Sigmoid colon (tissue), 4 donors: Measurements from ENCODE around the gene MARCHF5.

Experiments used
- CTCF ChIP-seq, 4 experiments: fragments of 450-650 bp in 3 of 4; fragments of 200-600 bp in 1 of 4; IDR thresholded peaks; one replicate each; pipeline ENCODE4 v1.5.1; 2016 to 2019; ENCODE audit warnings: antibody characterized with exemption in 4 of 4, mild to moderate bottlenecking in 3 of 4, moderate library complexity in 2 of 4
- POLR2A ChIP-seq, 2 donors: fragments of 450-650 bp; IDR thresholded peaks; one replicate each; pipeline ENCODE4 v1.6.1; 2016; ENCODE audit warnings: antibody characterized with exemption in 2 of 2, mild to moderate bottlenecking in 2 of 2, moderate library complexity in 2 of 2
- POLR2AphosphoS5 ChIP-seq, 4 donors: sonication (generic); formaldehyde crosslinking; IDR thresholded peaks; one replicate each; pipeline ENCODE4 v1.6.1; 2017; ENCODE audit warnings: antibody characterized with exemption in 4 of 4

- TF ChIP-seq CTCF (IDR thresholded peaks at IDR 0.05), result no peak
- no peak for TF ChIP-seq POLR2A (IDR thresholded peaks at IDR 0.05)
- no peak for TF ChIP-seq POLR2AphosphoS5 (IDR thresholded peaks at IDR 0.05)
Observed at GRCh38 chr10:92395271-92395670, 104.3 kb downstream of the MARCHF5 start.
